Skeletal muscle cell (primary cell): ENCODE results near the gene ZFP42.
"Not testable (repeated sequence)": the region's sequence is repeated elsewhere in the genome, so short reads cannot be mapped to it uniquely, and the experiment has no call there.

Experiments used
- DNase-seq: peaks from one replicate; pipeline ENCODE4 v3.0.0-alpha.2; 2010; ENCODE audit warnings: low read depth
- H3K4me3 ChIP-seq: 2 replicates; pipeline ENCODE4 v1.5.1; 2011; ENCODE audit warnings: low read depth, mild to moderate bottlenecking, control low read depth, low read length, moderate library complexity

The ZFP42 gene

DNA sequence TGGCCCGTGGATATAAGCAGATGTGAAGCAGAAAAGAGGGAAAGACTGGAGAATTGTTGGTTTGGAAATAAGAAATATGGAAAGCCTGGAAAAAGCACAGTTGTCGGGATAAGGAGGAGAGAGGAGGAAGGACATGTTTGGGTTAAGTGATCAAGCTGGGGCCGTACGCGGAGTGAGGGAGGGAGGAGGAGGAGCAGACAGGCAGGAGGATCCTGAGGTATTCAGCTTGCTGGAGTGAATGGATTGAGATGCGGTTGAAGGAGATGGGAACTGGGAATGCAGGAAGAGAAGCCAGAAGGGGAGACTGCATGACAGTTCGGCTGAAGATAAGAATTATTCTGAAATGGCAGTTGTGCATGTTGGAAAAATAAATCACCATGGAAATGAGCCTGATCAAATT, 21.2 kb downstream of the ZFP42 start:
- DNase-seq: no peak
- H3K4me3 ChIP-seq: no peak overlapping the region

DNA sequence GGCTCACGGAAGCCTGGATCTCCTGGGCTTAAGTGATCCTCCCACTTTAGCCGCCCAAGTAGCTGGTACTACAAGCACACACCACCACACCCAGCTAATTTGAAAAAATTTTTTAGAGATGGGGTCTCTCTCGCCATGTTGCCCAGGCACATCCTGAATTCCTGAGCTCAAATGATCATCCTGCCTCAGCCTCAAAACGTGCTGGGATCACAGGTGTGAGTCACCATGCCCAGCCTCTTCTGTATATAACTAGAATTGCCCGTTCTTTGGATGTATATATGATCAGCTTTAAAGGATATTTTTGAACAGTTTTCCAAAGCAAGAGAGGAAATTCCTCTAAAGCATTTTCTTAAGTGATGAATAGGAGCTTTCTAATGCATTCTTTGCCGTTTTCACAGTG, 22.7 kb downstream of the ZFP42 start:
- H3K4me3 ChIP-seq: no peak overlapping the region
- no peak for DNase-seq

DNA sequence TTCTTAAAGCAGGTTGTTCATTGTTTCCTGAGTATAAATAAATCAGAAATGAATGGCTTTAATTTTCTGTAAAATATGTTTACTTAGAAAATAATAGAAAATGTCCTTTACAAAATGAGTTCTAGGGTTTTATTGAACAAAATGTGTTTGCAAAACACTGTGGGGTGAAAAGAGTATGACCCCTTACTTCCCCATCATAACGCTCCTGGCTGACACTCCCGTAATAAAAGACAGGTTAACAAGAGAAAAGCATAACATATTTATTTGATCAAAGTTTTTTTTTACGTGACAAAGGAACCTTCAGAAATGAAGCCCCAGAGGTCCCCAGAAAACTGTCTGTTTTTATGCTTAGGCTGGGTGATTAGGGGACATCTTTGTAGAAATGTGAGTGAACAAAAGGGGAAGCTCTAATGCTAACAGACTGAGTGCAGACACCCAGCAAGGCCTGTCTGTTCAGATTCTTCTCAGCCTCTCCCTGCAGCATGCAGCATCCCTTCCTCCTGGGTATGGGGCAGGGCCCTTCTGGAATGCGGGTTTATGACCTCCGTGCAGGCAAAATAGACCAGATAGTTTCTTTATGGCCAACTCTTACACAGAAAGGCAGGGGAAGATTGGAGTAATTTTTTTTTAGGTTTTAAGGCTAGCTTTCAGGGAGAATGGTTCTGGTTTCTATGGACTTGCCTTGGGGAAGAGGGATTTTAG, 26.1 kb downstream of the ZFP42 start:
- no peak overlapping the region for H3K4me3 ChIP-seq
- DNase-seq: no peak

DNA sequence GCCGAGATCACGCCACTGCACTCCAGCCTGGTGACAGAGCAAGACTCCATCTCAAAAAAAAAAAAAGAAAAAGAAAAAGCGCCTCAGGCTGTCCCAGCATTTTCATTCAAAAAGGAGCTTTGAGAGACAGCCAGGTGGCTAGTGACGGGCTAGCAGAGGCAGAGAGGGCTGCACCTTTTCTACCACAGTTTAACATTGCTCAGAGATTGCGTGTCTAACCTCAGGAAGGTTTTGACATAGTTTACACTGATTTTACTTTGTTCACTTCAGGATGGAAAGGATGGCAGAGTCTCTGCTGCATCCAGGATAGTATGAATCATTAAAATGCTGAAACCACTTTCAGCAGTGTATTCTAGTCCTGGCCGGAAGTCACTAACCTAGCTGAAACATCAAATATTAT, 28.1 kb downstream of the ZFP42 start:
- no peak overlapping the region for H3K4me3 ChIP-seq
- no peak for DNase-seq

DNA sequence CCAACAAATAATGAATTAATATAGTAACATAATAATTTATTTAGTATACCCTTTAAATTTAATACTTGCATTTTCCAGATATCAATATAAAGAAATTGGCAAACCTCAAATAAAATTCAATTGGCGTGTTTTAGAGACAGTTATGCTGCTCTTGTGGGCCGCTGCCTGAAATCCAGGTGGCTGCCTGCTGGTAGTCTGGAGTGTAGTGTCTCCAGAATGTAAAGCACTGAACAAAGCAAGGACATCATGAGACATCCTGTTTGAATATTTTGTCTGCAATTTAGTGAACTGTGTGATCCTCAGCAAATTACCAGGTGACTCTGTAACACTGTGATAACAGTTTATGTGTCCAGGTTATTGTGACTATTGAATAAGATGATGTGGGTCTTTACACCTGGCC, 29.9 kb downstream of the ZFP42 start:
- no peak overlapping the region for H3K4me3 ChIP-seq
- DNase-seq: no peak

DNA sequence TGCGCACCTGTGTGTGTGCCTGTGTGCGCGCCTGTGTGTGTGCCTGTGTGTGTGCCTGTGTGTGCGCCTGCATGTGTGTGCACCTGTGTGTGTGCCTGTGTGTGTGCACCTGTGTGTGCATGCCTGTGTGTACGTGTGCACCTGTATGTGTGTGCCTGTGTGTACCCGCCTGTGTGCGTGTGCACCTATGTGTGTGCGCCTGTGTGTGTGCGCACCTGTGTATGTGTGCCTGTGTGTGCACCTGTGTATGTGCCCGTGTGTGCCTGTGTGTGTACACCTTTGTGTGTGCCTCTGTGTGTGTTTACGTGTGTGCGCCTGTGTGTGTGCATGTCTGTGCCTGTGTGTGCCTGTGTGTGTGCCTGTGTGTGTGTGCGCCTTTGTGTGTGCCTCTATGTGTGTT, 33.5 kb downstream of the ZFP42 start:
- no peak for DNase-seq
- no peak overlapping the region for H3K4me3 ChIP-seq

DNA sequence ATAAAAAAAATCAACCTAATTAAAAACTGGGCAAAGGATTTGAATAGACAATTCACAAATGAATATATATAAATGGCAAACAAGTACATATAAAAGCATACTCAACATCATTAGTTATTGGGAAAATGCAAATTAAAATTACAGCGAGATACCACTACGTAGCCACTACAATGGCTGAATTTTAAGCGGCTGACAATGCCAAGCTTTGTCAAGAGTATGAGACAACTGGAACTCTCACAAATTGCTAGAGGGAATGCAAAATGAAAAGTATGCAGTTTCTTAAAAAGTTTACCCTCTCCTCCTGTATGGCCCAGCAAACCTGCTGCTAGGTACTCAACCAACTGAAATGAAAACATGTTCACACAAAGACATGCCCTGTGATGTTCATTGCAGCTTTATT, 34.8 kb downstream of the ZFP42 start:
- H3K4me3 ChIP-seq: no peak overlapping the region
- DNase-seq: no peak

DNA sequence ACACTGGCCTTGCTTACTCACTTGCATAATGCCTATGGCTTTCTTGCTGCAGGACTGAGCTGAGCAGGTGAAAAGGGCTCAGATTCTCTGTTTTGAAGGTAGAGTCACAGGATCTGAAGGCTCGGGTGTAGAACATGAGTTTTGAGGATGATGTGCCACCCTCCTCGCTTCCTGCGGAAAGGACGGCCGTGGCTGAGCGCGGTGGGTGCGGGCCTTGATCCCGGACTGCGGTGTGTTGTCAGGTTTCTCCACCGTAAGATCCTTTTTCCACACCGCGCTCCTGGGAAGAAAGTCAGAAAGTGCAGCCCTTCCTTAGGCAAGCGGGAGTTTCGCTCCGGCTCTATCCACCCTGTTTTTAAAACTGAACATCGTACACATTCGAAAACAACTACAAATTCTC, 36.2 kb downstream of the ZFP42 start:
- no peak for DNase-seq
- H3K4me3 ChIP-seq: no peak overlapping the region

DNA sequence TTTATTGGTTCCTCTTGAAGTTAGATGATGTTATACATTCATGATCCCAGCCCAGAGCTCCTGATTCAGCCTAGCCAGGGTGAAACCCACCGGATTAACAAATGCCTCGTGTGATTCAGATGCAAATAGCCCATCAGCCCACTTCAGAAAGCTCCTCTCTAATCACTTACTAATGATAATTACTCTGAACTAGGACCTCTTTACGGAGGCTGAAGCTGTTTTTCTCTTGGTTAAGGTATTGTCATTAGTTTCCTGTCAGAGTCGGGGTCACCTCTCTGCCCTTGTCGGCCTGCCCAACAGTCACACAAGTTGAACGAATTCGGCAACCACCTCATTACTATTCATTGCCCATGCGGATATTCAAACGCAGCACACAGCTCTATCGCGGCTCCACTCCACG, 36.6 kb downstream of the ZFP42 start:
- no peak for DNase-seq
- H3K4me3 ChIP-seq: no peak overlapping the region

DNA sequence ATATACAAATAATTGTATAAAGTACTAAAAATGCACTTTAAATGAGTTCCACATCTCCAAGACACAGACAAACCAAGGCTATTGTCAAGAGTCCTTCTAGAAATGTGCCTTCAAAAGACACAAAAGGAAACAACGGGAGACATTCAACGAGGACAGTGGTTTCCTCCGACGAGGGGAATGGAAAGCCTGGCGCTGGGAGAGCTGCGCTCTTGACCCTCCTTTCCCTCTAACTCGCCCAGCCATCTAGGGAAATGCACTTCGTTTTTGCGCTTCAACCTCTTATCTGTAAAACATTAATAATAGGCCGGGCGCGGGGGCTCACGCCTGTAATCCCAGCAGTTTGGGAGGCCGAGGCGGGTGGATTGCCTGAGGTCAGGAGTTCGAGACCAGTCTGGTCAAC, 37.0 kb downstream of the ZFP42 start:
- H3K4me3 ChIP-seq: no peak overlapping the region
- DNase-seq: no peak

DNA sequence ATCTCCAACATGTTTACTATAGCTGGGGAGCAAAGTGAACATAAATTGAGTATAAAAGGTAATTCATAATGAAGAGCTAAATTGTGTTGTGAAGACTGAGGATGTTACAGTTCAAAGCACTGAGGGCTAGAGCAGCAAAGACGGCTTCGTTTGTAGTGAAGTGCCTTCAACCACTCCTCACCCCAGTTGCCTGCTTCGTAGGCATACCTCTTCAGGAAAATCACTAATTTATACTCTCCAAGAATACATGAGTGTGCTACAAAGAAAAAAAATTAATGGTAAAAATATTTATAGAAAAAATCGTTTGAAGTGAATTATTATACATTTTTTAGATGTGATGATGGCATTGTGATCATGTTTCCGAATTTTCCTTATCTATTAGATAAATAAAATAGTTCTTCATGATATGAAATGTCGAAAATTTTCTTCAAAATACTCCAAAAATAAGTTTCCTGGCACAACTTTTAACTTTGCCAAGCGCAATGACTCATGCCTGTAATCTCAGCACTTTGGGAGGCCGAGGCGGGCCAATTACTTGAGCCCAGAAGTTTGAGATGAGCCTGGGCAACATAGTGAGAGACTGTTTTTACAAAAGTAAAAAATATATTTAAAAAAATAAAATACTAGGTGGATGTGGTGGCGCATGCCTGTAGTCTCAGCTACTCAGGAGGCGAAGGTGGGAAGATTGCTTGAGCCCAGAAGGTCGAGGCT, 41.6 kb downstream of the ZFP42 start:
- no peak for DNase-seq
- no peak overlapping the region for H3K4me3 ChIP-seq

DNA sequence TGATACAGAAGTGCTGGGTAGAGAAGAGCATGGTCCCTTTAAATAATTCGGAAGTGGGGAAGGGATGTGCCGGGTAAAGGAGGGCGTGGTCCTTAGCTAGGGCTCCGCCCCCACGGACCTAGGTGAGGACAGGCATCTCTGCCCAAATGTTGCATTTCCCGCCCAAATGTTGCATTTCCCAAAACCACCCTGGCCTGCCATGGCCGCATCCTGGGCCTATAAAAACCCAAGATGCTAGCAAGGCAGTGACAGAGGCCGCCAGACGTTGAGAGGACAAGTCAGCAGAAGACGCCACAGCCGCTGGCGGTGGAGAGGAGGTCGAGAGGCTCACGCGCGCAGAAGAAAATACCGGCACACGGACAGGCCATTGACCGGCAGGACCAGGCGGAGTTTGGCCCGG, 46.1 kb downstream of the ZFP42 start:
- DNase-seq: no peak

DNA sequence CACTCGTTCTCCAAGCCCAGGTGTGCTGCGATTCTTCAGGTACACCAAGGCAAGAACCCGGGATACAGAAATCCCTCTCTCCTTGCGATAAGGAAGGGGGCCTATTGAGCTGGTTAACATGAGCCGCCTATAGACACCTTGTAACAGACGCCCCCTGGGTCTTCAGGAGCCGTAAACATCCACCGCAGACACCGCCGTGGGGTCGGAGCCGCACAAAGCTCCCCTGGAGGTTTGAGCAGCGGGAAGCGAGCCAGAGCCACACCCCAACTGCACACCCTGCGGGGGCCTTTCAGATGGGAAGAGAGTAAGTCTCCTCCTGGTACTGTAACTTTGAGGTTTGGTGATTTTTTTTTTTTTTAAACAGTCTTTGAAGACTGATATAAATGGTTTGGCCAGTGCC, 46.6 kb downstream of the ZFP42 start:
- no peak for DNase-seq
- no peak overlapping the region for H3K4me3 ChIP-seq

More for the DNA sequence above, 46.1 kb downstream of the ZFP42 start:
- no peak overlapping the region for H3K4me3 ChIP-seq

DNA sequence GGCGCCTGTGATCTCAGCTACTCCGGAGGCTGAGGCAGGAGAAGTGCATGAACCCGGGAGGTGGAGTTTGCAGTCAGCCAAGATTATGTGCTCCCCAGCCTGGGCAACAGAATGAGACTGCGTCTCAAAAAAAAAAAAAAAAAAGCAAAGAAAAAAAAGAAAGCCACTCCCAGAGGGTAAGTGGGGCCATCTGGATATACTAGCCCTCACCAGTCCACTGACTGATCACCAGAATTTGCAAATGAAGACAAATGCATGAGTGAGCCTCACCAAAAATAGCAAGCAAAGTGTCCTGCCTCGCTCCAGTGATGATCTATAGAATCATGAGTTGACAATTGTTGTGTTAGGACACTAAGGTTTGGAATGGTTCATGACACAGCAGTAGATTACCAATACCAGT, 47.6 kb downstream of the ZFP42 start:
- no peak for DNase-seq
- no peak overlapping the region for H3K4me3 ChIP-seq

DNA sequence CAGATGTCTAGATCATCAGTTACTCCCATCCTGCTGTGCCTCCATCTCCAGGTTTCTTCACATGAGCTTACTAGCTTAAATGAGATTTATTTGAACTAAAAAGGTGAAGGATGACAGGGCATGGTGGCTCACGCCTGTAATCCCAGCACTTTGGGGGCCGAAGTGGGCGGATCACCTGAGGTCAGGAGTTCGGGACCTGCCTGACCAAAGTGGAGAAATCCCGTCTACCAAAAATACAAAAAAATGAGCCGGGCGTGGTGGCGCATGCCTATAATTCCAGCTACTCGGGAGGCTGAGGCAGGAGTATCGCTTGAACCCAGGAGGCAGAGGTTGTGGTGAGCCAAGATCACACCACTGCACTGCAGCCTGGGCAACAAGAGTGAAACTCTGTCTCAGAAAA, 49.9 kb downstream of the ZFP42 start:
- H3K4me3 ChIP-seq, DNase-seq: not testable (repeated sequence)

DNA sequence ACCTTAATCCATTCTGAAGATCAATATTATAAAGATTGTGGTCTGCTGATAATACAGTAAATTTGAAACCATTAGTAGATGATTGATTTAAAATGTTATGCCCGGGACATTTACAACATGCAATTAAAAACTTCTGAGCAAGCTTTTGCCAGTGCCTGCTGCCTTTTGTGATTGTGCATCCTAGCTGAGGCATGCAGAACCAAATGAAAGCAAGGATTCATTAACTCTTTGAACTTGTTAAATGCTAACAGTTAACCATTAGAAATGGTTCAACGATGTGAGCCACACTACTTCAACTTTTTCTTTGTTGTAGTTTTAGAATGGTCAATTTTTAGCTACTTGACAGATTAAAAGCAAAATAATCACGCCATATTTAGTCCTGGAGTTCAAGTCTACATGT, 51.1 kb downstream of the ZFP42 start:
- H3K4me3 ChIP-seq: no peak overlapping the region
- DNase-seq: no peak

DNA sequence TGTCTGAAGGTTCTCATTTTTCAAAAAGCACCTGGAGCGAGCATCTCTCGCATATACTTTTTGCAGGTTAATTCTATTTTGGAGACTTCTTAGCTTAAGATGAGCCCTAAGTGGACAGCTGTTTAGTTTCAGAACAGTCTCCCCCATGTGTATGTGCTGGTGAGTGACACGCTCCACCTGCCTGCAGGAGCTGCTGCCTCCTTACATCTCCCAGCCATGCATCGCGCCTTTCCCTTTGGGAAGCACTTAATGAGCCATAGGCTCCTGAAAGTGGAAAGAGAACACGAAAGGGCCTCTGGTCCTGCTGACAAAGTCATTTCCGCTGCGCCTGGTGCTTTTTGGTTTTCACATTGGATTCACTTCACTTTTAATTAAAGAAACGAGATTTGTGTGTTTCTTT, 57.7 kb downstream of the ZFP42 start:
- DNase-seq: no peak
- no peak overlapping the region for H3K4me3 ChIP-seq
